GM06990 (cell line): Measurements from ENCODE around the gene SORCS1.

ENCODE experiments used
- DNase-seq: peaks from one replicate; pipeline ENCODE4 v3.0.0-alpha.2; 2011; ENCODE audit not compliant: insufficient read length; ENCODE audit errors: extremely low read depth
- H3K27me3 ChIP-seq: replicated peaks from 2 replicates; pipeline ENCODE4 v1.6.0; 2011; ENCODE audit warnings: low read length; ENCODE audit not compliant: control insufficient read depth, insufficient read depth
- H3K36me3 ChIP-seq: 2 replicates; pipeline ENCODE4 v1.5.1; 2011; ENCODE audit warnings: low read length; ENCODE audit not compliant: control insufficient read depth, insufficient read depth
- H3K4me3 ChIP-seq: replicated peaks from 2 replicates; pipeline ENCODE4 v1.5.1; 2011; ENCODE audit warnings: low read depth, mild to moderate bottlenecking, control low read depth, low read length
- CTCF ChIP-seq: IDR thresholded peaks from 2 replicates; pipeline ENCODE4 v1.5.1; 2011; ENCODE audit warnings: low read length, control low read depth, mild to moderate bottlenecking, inconsistent platforms; ENCODE audit not compliant: insufficient read depth, poor library complexity, severe bottlenecking

The SORCS1 gene

GRCh38 chr10:106788982-106789381, 375.5 kb downstream of the SORCS1 start:
- no peak for DNase-seq
- Histone ChIP-seq H3K4me3 (no peak overlapping the region), H3K27me3 (no peaks in the 10 kb centered on the region), H3K36me3 (no peaks in the 10 kb centered on the region)
- no peak for TF ChIP-seq CTCF

GRCh38 chr10:106785528-106785927, 379.0 kb downstream of the SORCS1 start:
- peaks cover 1% of the 10 kb centered on the region; the same call in 1 of the 2 replicates for H3K27me3 ChIP-seq
- H3K4me3 ChIP-seq = no peak overlapping the region
- H3K36me3 ChIP-seq = no peaks in the 10 kb centered on the region
- TF ChIP-seq CTCF = no peak
- DNase-seq = no peak

GRCh38 chr10:106780632-106781031, 383.9 kb downstream of the SORCS1 start:
- H3K27me3 ChIP-seq = peaks cover 1% of the 10 kb centered on the region; the same call in 1 of the 2 replicates
- DNase-seq = no peak
- no peaks in the 10 kb centered on the region for H3K36me3 ChIP-seq
- H3K4me3 ChIP-seq = no peak overlapping the region
- TF ChIP-seq CTCF = no peak

GRCh38 chr10:106777841-106778240, 386.7 kb downstream of the SORCS1 start:
- no peak for TF ChIP-seq CTCF
- Histone ChIP-seq H3K36me3 (no peaks in the 10 kb centered on the region), H3K27me3 (peaks cover 1% of the 10 kb centered on the region; the same call in 1 of the 2 replicates), H3K4me3 (no peak overlapping the region)
- no peak for DNase-seq

- no peaks in the 10 kb centered on the region for H3K36me3 ChIP-seq
- no peak for DNase-seq
- no peaks in the 10 kb centered on the region; the same call in 1 of the 2 replicates for H3K27me3 ChIP-seq
- H3K4me3 ChIP-seq = no peak overlapping the region
- TF ChIP-seq CTCF = no peak
Observed at GRCh38 chr10:106775127-106775526, 389.4 kb downstream of the SORCS1 start.

- TF ChIP-seq CTCF = no peak
- no peaks in the 10 kb centered on the region for H3K36me3 ChIP-seq
- no peak for DNase-seq
- no peak overlapping the region for H3K4me3 ChIP-seq
- H3K27me3 ChIP-seq = no peaks in the 10 kb centered on the region; the same call in 1 of the 2 replicates
Observed at GRCh38 chr10:106772957-106773356, 391.5 kb downstream of the SORCS1 start.
